Ectodermal cell (in vitro differentiated cells): ENCODE measurements around the gene PCBP3.

Experiments used
- H3K27ac ChIP-seq: 2 replicates; pipeline ENCODE4 v1.7.0; 2013; ENCODE audit warnings: mild to moderate bottlenecking, low read depth, low read length; ENCODE audit not compliant: insufficient read depth, poor library complexity, severe bottlenecking
- H3K27me3 ChIP-seq: 2 replicates; pipeline ENCODE4 v1.7.0; 2013; ENCODE audit warnings: mild to moderate bottlenecking, low read length; ENCODE audit not compliant: insufficient read depth, control insufficient read depth, poor library complexity, severe bottlenecking
- H3K36me3 ChIP-seq: one replicate; pipeline ENCODE4 v1.7.0; 2013; ENCODE audit warnings: low read length; ENCODE audit not compliant: control insufficient read depth, insufficient read depth
- H3K4me1 ChIP-seq: one replicate; pipeline ENCODE4 v1.7.0; 2013; ENCODE audit warnings: low read length; ENCODE audit not compliant: control insufficient read depth, insufficient read depth
- H3K4me3 ChIP-seq: 2 replicates; pipeline ENCODE4 v1.7.0; 2013; ENCODE audit warnings: low read depth, low read length, control low read depth; ENCODE audit not compliant: insufficient read depth
- H3K9me3 ChIP-seq: 2 replicates; pipeline ENCODE4 v1.7.0; 2013; ENCODE audit warnings: mild to moderate bottlenecking, low read length, moderate library complexity; ENCODE audit not compliant: control insufficient read depth
- WGBS, 2 experiments: methylation state at CpG; one replicate each; pipeline ENCODE4 v1.1.7; 2013; ENCODE audit warnings: missing lambda C conversion rate in 2 of 2; 5-methylcytosine and 5-hydroxymethylcytosine counted together

Gene PCBP3

DNA sequence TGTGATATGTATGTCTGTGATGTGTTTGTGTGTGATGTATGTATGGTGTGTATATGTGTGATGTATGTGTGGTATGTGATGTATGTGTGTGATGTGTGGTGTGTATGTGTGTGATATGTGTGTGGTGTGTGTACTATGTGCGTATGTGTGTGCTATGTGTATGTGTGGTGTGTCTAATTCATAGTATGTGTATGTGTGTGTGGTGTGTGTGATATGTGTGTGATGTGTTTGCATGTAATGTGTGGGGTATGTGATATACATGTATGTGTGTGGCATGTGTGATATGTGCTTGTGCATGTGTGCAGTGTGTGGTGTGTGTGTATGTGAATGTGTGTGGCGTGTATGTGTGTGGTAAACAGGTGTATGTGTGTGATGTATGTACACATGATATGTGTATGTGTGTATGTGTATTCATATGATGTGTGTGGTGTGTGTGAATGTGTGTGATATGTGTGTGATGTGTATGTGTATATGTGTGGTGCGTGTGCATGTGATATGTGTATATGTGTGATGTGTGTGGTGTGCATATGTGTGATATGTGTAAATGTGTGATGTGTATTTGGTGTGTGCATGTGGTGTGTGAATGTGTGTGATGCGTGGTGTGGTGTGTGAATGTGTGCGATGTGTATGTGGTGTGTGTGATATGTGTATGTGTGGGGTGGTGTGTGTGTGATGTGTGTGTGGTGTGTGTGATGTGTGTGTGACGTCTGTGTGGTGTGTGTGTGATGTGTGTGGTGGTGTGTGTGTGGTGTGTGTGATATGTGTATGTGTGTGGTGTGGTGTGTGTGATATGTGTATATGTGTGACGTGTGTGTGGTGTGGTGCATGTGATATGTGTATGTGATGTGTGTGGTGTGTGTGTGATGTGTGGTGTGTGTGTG lies 8.0 kb upstream of the PCBP3 start:
- no peaks in the 10 kb centered on the region for H3K36me3 ChIP-seq
- H3K27me3 ChIP-seq = peaks cover 12% of the 10 kb centered on the region
- H3K27ac ChIP-seq = no peak overlapping the region
- H3K9me3 ChIP-seq = no peaks in the 10 kb centered on the region
- WGBS, 2 experiments = 79 to 81% methylated on average over 7 of the region's 7 CpGs
- H3K4me3 ChIP-seq = no peak overlapping the region
- no peaks in the 10 kb centered on the region for H3K4me1 ChIP-seq

DNA sequence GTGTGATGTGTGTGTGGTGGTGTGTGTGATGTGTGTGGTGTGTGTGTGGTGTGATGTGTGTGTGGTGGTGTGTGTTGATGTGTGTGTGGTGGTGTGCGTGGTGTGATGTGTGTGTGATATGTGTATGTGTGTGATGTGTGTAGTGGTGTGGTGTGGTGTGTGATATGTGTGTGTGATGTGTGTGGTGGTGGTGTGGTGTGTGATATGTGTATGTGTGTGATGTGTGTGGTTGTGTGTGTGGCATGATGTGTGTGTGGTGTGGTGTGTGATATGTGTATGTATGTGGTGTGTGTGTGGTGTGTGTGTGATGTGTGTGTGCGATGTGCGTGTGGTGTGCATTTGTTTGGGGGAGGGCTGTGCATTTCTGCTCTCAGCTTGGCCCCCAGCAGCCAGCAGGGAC lies 7.1 kb upstream of the PCBP3 start:
- H3K9me3 ChIP-seq = no peaks in the 10 kb centered on the region
- H3K27ac ChIP-seq = no peak overlapping the region
- H3K36me3 ChIP-seq = no peaks in the 10 kb centered on the region
- H3K27me3 ChIP-seq = peaks cover 21% of the 10 kb centered on the region
- 91 to 96% methylated on average over 3 of the region's 3 CpGs for WGBS, 2 experiments
- H3K4me1 ChIP-seq = peaks cover 8% of the 10 kb centered on the region
- H3K4me3 ChIP-seq = no peak overlapping the region

DNA sequence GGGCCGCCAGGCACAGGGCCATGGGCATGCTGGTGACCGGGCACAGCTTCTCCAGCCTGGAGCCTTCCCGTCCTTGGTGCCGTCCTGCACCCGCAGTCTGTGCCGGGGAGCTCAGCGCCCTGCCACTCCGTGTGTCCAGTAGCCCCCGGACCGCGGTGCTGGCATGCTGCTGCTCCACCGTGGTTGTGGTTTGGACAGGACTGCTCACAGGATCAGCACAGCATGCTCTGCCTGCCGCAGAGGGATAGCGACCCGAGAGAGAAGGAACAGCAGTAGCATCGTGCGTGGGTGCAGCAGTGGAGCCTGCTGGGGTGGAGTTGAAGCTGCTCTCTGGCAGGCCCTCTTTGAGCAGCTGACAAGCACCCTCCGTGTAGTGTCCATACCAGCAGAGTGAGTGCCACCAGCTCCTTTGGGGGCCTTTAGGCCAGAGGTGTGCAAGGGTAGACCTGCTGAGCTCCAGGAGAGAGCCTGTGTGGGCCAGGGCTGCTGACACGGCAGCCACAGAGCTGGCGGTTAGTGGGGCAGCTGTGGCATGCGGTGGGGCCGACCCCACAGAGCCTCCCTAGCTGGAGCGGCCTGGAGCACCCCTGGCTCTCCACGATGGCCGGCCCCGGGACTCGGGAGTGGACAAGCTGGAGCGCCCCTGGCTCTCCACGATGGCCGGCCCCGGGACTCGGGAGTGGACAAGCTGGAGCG lies 6.4 kb upstream of the PCBP3 start:
- no peaks in the 10 kb centered on the region for H3K36me3 ChIP-seq
- peaks cover 12% of the 10 kb centered on the region for H3K4me1 ChIP-seq
- H3K27me3 ChIP-seq = peaks cover 28% of the 10 kb centered on the region
- 89 to 90% methylated on average over 23 to 24 of the region's 33 CpGs for WGBS, 2 experiments
- no peak overlapping the region for H3K4me3 ChIP-seq
- no peaks in the 10 kb centered on the region for H3K9me3 ChIP-seq
- no peak overlapping the region for H3K27ac ChIP-seq

DNA sequence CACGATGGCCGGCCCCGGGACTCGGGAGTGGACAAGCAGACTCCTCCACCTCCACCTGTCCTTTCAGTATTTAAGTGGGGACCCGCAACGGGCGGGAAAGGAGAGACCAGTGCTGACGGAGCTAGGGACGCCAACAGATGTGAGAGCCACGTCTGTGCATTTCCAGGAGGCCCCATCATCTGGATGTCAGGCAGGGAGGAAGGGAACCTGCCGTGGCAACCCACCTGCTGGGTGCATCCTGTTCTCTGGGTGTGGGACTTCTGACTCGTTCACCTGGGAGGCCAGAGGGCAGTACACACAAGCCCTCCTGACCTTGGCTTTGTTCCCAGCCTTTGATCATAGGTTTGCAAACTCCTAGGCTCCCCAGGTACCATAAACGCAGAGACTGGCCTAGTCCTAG lies 5.6 kb upstream of the PCBP3 start:
- no peak overlapping the region for H3K27ac ChIP-seq
- WGBS, 2 experiments = 85 to 87% methylated on average over 13 of the region's 13 CpGs
- no peaks in the 10 kb centered on the region for H3K9me3 ChIP-seq
- peaks cover 34% of the 10 kb centered on the region for H3K27me3 ChIP-seq
- peaks cover 12% of the 10 kb centered on the region for H3K4me1 ChIP-seq
- H3K36me3 ChIP-seq = no peaks in the 10 kb centered on the region
- no peak overlapping the region for H3K4me3 ChIP-seq

DNA sequence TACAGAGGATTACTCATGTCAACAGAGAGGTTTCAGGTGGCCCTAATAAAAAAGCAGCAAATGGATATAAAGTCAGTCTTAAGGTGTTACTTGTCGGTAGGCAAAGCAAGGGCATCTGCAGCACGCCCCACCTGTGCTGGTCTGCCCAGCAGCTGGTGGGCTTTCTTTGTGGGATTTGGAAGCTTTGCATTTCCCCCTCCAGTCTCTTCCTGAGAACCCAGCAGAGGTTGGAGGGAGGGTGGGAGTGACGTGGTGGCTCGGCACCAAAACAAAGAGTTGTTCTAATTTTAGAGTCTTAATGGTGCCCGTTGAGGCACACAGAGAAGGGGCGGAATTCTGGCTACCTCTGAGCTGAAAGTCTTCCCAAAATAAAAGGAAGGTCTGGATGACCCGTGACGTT lies 4.8 kb upstream of the PCBP3 start:
- H3K4me3 ChIP-seq = no peak overlapping the region
- peaks cover 12% of the 10 kb centered on the region for H3K4me1 ChIP-seq
- WGBS, 2 experiments = 55 to 62% methylated on average over 6 to 8 of the region's 8 CpGs

DNA sequence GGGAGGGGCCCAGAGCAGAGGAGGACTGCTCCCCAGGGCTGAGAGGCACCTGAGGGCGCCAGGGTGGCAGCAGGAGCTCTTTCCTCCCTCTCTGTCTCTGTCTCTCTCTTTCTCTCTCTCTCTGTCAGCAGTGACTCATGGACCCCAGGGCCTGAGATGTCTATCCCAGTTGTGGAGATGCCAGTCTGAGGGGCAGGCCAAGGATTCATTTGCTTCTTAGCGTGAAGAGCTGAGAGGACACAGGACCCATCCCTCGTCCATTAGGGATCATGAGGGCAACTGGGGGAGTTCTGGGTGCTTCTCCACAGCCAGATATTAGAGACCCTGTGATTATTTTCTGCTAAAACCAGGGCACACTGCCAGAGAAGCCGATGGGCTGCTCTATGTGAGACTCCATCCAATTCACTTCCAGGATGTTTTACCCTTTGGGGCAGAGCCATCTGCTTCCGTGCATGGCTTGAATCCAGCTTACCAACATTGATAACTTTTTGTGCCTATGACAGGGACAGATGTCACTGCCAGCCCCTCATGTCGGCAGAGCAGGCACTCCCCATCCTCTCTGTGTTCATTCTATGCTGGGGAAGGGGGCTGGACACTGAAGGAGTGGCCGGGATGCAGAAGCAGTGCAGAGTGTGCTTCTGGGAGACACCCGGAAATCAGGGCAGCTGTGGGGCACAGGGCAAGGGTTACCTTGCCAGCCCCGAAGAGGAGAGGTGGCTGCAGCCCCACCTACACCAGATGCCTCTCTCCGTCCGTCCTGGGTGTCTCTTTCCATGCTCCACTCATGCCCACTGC lies 4.1 kb upstream of the PCBP3 start:
- Histone ChIP-seq H3K36me3 (no peaks in the 10 kb centered on the region), H3K4me3 (no peak overlapping the region), H3K4me1 (peaks cover 12% of the 10 kb centered on the region), H3K9me3 (no peaks in the 10 kb centered on the region), H3K27me3 (peaks cover 42% of the 10 kb centered on the region), H3K27ac (no peak overlapping the region)
- WGBS, 2 experiments = 91% methylated on average over 11 of the region's 11 CpGs

More for the DNA sequence above, 4.8 kb upstream of the PCBP3 start:
- Histone ChIP-seq H3K27me3 (peaks cover 35% of the 10 kb centered on the region), H3K36me3 (no peaks in the 10 kb centered on the region), H3K9me3 (no peaks in the 10 kb centered on the region), H3K27ac (no peak overlapping the region)

DNA sequence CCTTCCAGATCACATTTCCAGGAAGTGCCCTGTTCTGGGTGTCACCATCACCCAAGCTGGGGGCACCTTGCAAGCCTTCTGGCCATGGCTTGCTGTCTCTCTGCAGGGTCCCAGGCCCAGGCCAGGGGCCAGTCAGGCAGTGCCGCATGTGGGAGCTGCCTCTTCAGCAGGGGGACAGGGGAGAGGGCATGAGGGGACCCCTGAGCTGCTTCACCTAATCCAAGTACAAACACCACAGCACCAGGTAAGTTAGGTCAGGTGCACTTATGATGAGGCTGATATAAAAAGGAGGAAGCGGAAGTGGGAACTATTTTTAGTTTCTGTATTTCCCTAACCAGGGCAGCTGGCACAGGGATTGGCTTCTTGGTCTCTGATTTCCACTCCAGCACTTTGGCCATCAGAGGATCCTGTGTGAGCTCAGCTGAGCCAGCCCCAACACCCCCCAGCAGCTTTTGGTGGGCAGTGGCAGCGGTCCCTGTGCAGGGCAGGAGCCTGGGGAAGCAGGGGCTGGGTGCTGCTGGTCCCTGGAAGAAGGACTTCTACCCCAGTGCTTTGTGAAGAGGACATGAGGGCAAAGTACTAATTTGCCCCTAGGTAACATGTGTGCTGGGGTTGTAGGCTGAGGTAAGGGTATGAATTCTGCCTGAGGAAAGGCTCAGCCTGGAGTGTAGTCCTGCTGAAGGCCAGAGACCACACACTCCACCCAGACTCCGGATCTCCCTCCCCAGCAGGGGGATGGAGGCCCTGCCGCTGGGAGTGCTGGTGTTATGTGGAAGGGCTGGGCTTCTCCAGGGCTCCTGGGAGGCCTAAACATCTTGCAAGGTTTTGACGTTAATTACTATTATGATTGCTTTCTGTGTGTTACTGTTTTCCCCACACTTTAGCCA lies 3.3 kb upstream of the PCBP3 start:
- H3K4me3 ChIP-seq = no peak overlapping the region
- H3K4me1 ChIP-seq = peaks cover 12% of the 10 kb centered on the region
- H3K27me3 ChIP-seq = peaks cover 51% of the 10 kb centered on the region
- H3K36me3 ChIP-seq = no peaks in the 10 kb centered on the region
- H3K9me3 ChIP-seq = no peaks in the 10 kb centered on the region
- 77 to 80% methylated on average over 5 to 6 of the region's 6 CpGs for WGBS, 2 experiments
- no peak overlapping the region for H3K27ac ChIP-seq

DNA sequence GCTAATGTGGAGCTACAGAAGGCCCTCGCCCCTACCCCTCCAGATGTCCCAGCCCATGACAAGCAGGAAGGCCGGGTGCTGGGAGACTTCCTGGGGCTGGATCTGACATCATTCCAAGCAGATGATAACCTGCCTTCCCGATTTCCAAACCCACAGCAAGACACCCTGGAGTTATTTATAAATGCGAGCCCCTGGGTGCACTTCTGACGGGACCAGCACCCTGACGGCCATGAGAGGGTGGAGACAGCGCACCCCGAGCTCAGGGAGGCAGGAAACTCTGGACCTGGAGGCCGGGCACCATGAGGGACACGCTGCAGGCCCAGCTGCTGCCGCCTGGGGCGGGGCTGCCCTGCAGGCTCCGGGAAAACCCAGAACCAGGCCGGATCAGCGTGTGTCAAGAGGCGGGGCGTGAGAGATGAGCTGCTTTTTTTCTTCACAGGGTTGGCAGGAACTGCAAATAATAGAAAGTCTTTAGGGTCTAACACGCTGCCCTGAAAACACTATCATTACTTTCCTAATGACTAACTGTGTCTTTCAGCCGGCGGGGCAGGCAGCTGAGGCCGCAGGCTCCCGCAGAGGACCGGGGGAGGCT lies 2.5 kb upstream of the PCBP3 start:
- H3K4me1 ChIP-seq = peaks cover 12% of the 10 kb centered on the region
- H3K36me3 ChIP-seq = no peaks in the 10 kb centered on the region
- WGBS, 2 experiments = 29 to 32% methylated on average over 23 of the region's 23 CpGs
- peaks cover 56% of the 10 kb centered on the region for H3K27me3 ChIP-seq
- no peak overlapping the region for H3K27ac ChIP-seq
- no peaks in the 10 kb centered on the region for H3K9me3 ChIP-seq
- no peak overlapping the region for H3K4me3 ChIP-seq

DNA sequence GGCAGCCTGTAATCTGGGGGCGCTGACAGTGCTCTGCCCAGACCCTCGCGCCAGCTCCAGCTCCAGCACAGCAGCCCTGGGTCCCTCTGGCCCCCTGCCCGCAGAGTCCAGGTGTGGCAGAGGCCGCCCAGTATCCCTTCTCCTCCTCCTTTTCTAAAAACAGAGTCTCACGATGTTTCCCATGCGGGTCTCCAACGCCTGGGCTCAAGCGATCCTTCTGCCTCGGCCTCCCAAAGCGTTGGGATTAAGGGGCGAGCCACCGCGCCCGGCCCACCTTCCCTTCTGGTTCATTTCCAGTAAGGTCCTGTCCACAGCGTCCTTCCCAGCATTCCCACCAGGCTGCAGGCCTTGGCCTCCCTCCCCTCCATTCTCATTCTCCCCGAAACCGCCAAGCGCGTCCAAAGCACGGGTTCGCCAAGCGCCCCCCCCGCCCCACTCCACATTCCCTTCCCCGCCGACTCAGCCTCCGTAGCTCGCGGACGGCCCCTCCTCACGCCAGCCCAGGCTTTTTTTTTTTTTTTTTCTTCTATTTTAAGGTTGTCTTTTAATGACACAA lies 2.0 kb upstream of the PCBP3 start:
- H3K27me3 ChIP-seq = peaks cover 56% of the 10 kb centered on the region
- H3K4me3 ChIP-seq = no peak overlapping the region
- H3K9me3 ChIP-seq = no peaks in the 10 kb centered on the region
- H3K36me3 ChIP-seq = no peaks in the 10 kb centered on the region
- peaks cover 12% of the 10 kb centered on the region for H3K4me1 ChIP-seq
- no peak overlapping the region for H3K27ac ChIP-seq
- 44% methylated on average over 27 to 31 of the region's 31 CpGs for WGBS, 2 experiments
